Neuron (in vitro differentiated cells): ENCODE measurements around the gene ZBTB16.

Source experiments
- H2AFZ ChIP-seq: one replicate; pipeline ENCODE4 v1.6.1; 2013; ENCODE audit warnings: low read depth, mild to moderate bottlenecking, inconsistent platforms, low read length, moderate library complexity
- H3K27me3 ChIP-seq: one replicate; pipeline ENCODE4 v1.6.1; 2013; ENCODE audit warnings: low read length; ENCODE audit not compliant: insufficient read depth
- H3K36me3 ChIP-seq: one replicate; pipeline ENCODE4 v1.6.1; 2013; ENCODE audit warnings: low read length; ENCODE audit not compliant: insufficient read depth
- H3K4me1 ChIP-seq: one replicate; pipeline ENCODE4 v1.6.1; 2013; ENCODE audit warnings: low read length; ENCODE audit not compliant: insufficient read depth
- H3K4me3 ChIP-seq: 2 replicates; pipeline ENCODE4 v1.5.1; 2013; ENCODE audit warnings: mild to moderate bottlenecking, low read length, moderate library complexity
- H3K9me3 ChIP-seq: one replicate; pipeline ENCODE4 v1.6.1; 2013; ENCODE audit warnings: low read length

The ZBTB16 gene

DNA sequence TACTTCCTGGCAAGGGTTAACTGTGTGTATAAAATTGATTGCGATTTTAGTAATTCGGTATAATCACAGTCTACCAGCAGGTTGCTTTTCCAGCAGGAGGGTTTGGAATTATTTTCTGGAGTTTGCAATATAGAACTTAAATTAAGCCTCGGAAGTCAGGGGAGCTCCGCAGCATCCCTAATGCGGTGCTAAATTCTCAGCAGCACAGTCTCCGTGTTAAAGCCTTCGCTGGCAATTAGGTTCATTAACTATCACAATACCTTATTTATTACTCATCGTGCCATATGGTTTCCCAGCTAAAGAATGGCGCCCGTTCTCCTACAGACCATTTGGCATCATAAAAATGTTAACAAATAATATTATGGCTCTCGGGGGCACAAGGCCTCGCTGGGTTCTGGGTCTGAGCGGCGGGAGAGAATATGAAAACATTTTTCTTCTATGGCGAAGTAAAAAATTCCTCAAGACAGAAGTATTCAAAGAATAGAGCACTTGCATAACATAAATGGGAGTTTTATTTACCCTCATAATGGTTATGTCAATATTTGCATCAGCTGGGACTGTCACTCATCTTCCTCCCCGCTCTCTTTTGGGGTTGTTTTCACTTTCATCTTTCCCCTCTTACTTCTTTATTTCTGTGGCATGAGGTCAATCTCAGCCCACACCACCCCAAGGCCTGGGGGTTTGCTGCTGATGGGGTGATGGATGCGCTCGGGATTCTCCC lies 28.1 kb upstream of the ZBTB16 start:
- H3K4me3 ChIP-seq: no peak overlapping the region

GRCh38 chr11:114031967-114032320 lies 27.6 kb upstream of the ZBTB16 start:
- Histone ChIP-seq H3K27me3 (peaks cover 10% of the 10 kb centered on the region), H2AFZ (no peak overlapping the region), H3K4me3 (no peak overlapping the region), H3K9me3 (no peaks in the 10 kb centered on the region), H3K36me3 (no peaks in the 10 kb centered on the region), H3K4me1 (peaks cover 6% of the 10 kb centered on the region)

More for the DNA sequence above, 28.1 kb upstream of the ZBTB16 start:
- Histone ChIP-seq H3K27me3 (peaks cover 10% of the 10 kb centered on the region), H3K9me3 (no peaks in the 10 kb centered on the region), H3K4me1 (peaks cover 1% of the 10 kb centered on the region), H3K36me3 (no peaks in the 10 kb centered on the region), H2AFZ (no peak overlapping the region)

GRCh38 chr11:114033066-114033465 lies 26.4 kb upstream of the ZBTB16 start:
- Histone ChIP-seq H3K27me3 (peaks cover 10% of the 10 kb centered on the region), H3K4me3 (no peak overlapping the region)

DNA sequence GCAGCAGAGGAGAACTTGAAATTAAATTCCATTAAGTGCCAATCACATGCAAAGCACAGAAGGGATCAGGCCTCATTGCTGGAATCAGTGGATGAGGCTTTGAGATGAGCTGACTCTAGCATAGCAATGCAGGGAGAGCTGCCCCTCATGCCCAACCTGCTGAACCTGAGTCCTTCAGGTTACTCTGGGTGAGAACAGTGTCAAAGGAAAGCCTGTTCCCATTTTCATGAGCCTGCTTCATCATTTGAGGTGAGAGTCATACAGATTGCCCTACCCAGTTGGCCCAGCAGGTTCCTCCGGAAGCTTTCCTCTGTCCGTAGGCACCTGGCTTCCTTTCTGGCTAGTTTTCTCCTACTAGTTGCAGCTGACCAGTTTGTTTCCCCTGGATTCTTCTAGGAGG lies 25.9 kb upstream of the ZBTB16 start:
- peaks cover 6% of the 10 kb centered on the region for H3K4me1 ChIP-seq
- H3K36me3 ChIP-seq: no peaks in the 10 kb centered on the region
- no peak overlapping the region for H3K4me3 ChIP-seq
- no peak overlapping the region for H2AFZ ChIP-seq
- H3K27me3 ChIP-seq: peaks cover 10% of the 10 kb centered on the region
- H3K9me3 ChIP-seq: no peaks in the 10 kb centered on the region

More at GRCh38 chr11:114033066-114033465, 26.4 kb upstream of the ZBTB16 start:
- Histone ChIP-seq H2AFZ (no peak overlapping the region), H3K36me3 (no peaks in the 10 kb centered on the region), H3K4me1 (peaks cover 6% of the 10 kb centered on the region), H3K9me3 (no peaks in the 10 kb centered on the region)

DNA sequence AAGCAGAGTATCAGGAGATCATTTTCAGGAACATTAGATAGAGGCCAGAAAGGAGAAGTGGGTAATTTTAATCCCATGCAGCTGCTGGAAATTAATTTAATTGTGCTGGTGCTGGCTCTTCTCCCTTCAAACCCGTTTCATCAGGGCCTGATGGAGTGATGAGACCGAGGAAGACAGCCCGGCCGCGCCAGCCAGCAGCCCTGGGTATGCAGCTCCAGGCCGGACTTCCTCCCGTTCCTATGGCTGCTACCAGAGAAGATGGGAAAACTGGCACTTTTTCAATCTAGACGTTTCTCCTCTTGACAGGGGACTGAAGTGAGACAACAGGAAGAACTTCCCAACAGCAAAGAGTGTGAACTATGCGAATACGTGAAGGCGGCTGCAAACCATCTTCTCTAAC lies 24.6 kb upstream of the ZBTB16 start:
- H3K27me3 ChIP-seq: peaks cover 10% of the 10 kb centered on the region
- H3K9me3 ChIP-seq: no peaks in the 10 kb centered on the region
- no peak overlapping the region for H3K4me3 ChIP-seq
- H3K4me1 ChIP-seq: peaks cover 6% of the 10 kb centered on the region
- H2AFZ ChIP-seq: no peak overlapping the region
- H3K36me3 ChIP-seq: no peaks in the 10 kb centered on the region

GRCh38 chr11:114036147-114036811 lies 23.2 kb upstream of the ZBTB16 start:
- Histone ChIP-seq H3K4me3 (no peak overlapping the region), H3K9me3 (no peaks in the 10 kb centered on the region), H2AFZ (no peak overlapping the region), H3K36me3 (no peaks in the 10 kb centered on the region), H3K27me3 (peaks cover 1% of the 10 kb centered on the region), H3K4me1 (peaks cover 6% of the 10 kb centered on the region)

DNA sequence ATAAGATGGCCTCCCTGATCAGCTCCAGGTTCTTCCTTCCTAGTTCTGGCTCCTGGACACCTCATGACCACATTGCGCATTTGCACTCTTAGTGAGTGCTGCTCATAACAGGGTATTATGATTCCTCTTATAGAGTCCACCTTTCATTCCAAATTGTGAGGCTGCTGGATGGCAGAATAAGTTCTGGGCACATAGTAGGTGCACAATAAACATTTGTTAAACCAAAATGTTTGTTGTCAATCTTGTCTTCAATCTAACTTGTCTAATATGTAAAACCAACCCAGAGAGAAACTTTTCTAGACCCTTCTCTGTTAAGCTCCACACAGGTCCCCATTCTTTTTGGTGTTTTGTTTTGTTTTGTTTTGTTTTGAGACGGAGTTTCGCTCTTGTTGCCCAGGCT lies 22.6 kb upstream of the ZBTB16 start:
- Histone ChIP-seq H3K4me1 (peaks cover 6% of the 10 kb centered on the region), H3K36me3 (no peaks in the 10 kb centered on the region), H3K27me3 (no peaks in the 10 kb centered on the region), H2AFZ (no peak overlapping the region), H3K4me3 (no peak overlapping the region), H3K9me3 (no peaks in the 10 kb centered on the region)

- H3K27me3 ChIP-seq: no peaks in the 10 kb centered on the region
- no peak overlapping the region for H2AFZ ChIP-seq
- no peaks in the 10 kb centered on the region for H3K36me3 ChIP-seq
- H3K4me3 ChIP-seq: no peak overlapping the region
- peaks cover 6% of the 10 kb centered on the region for H3K4me1 ChIP-seq
- no peaks in the 10 kb centered on the region for H3K9me3 ChIP-seq
Observed at GRCh38 chr11:114039551-114039950, 20.0 kb upstream of the ZBTB16 start.

GRCh38 chr11:114040706-114041211 lies 18.8 kb upstream of the ZBTB16 start:
- Histone ChIP-seq H3K4me1 (peaks cover 6% of the 10 kb centered on the region), H3K36me3 (no peaks in the 10 kb centered on the region), H2AFZ (no peak overlapping the region), H3K4me3 (no peak overlapping the region), H3K9me3 (no peaks in the 10 kb centered on the region), H3K27me3 (no peaks in the 10 kb centered on the region)

GRCh38 chr11:114042234-114042633 lies 17.3 kb upstream of the ZBTB16 start:
- H3K36me3 ChIP-seq: no peaks in the 10 kb centered on the region
- H3K27me3 ChIP-seq: no peaks in the 10 kb centered on the region
- no peaks in the 10 kb centered on the region for H3K4me1 ChIP-seq
- H3K4me3 ChIP-seq: no peak overlapping the region
- H3K9me3 ChIP-seq: no peaks in the 10 kb centered on the region
- H2AFZ ChIP-seq: no peak overlapping the region

- Histone ChIP-seq H3K36me3 (no peaks in the 10 kb centered on the region), H3K4me3 (no peak overlapping the region), H3K4me1 (peaks cover 6% of the 10 kb centered on the region), H2AFZ (no peak overlapping the region), H3K27me3 (no peaks in the 10 kb centered on the region), H3K9me3 (no peaks in the 10 kb centered on the region)
Observed at GRCh38 chr11:114044042-114044871, 15.3 kb upstream of the ZBTB16 start.

- Histone ChIP-seq H3K27me3 (no peaks in the 10 kb centered on the region), H3K4me1 (peaks cover 10% of the 10 kb centered on the region), H3K36me3 (no peaks in the 10 kb centered on the region), H3K4me3 (no peak overlapping the region), H2AFZ (no peak overlapping the region), H3K9me3 (no peaks in the 10 kb centered on the region)
Observed at GRCh38 chr11:114047327-114047726, 12.2 kb upstream of the ZBTB16 start.

DNA sequence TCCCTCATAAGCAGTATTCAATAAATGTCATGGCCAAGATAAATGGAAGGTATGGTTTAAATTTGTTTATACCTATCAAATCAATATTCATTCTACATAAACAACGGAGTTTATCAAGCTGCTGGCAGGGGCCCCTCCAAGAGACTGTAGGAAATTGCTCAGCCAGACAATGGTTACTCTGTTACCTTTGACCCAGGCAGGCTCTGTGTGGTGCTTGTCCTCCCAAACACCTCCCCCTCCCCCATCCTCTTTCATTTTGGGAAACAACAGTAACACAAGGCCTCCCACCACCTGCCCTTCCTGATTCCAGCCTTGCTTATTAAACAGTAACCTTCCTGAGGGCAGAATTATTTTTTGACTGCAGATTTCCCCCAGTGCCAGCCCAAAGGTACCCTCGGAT lies 10.5 kb upstream of the ZBTB16 start:
- Histone ChIP-seq H3K4me3 (no peak overlapping the region), H2AFZ (no peak overlapping the region), H3K9me3 (no peaks in the 10 kb centered on the region), H3K4me1 (peaks cover 13% of the 10 kb centered on the region), H3K36me3 (no peaks in the 10 kb centered on the region), H3K27me3 (no peaks in the 10 kb centered on the region)
